GM19099 (cell line): Measurements from ENCODE around the gene MOCS1.

Experiments
- POLR2A ChIP-seq: IDR thresholded peaks from 3 replicates; pipeline ENCODE4 v1.6.1; 2011; ENCODE audit warnings: low read depth; ENCODE audit not compliant: insufficient read length; ENCODE audit errors: extremely low read depth

Gene MOCS1

GRCh38 chr6:39934131-39934757, at the start of gene MOCS1:
Gene MOCS1, minus strand, starts transcription at chr6:39934462. Its CDS starts 45 bp downstream, at chr6:39934417.
- TF ChIP-seq POLR2A: no peak

GRCh38 chr6:39984051-39984450, 49.8 kb upstream of the MOCS1 start:
- TF ChIP-seq POLR2A: no peak

- TF ChIP-seq POLR2A: no peak
Observed at GRCh38 chr6:39983193-39983592, 48.9 kb upstream of the MOCS1 start.

GRCh38 chr6:39982720-39983119, 48.5 kb upstream of the MOCS1 start:
- no peak for TF ChIP-seq POLR2A

- no peak for TF ChIP-seq POLR2A
Observed at GRCh38 chr6:39980839-39981580, 46.7 kb upstream of the MOCS1 start.

- TF ChIP-seq POLR2A: no peak
Observed at GRCh38 chr6:39979461-39980328, 45.4 kb upstream of the MOCS1 start.

- no peak for TF ChIP-seq POLR2A
Observed at GRCh38 chr6:39978240-39978639, 44.0 kb upstream of the MOCS1 start.

GRCh38 chr6:39973661-39974060, 39.4 kb upstream of the MOCS1 start:
- TF ChIP-seq POLR2A: no peak

GRCh38 chr6:39965751-39966150, 31.5 kb upstream of the MOCS1 start:
- TF ChIP-seq POLR2A: no peak

- TF ChIP-seq POLR2A: no peak
Observed at GRCh38 chr6:39964530-39964929, 30.3 kb upstream of the MOCS1 start.

- TF ChIP-seq POLR2A: no peak
Observed at GRCh38 chr6:39964094-39964493, 29.8 kb upstream of the MOCS1 start.

GRCh38 chr6:39962831-39963230, 28.6 kb upstream of the MOCS1 start:
- no peak for TF ChIP-seq POLR2A

- no peak for TF ChIP-seq POLR2A
Observed at GRCh38 chr6:39961178-39961577, 26.9 kb upstream of the MOCS1 start.

- no peak for TF ChIP-seq POLR2A
Observed at GRCh38 chr6:39958947-39959346, 24.7 kb upstream of the MOCS1 start.

- no peak for TF ChIP-seq POLR2A
Observed at GRCh38 chr6:39956936-39957335, 22.7 kb upstream of the MOCS1 start.

- no peak for TF ChIP-seq POLR2A
Observed at GRCh38 chr6:39953076-39953618, 18.9 kb upstream of the MOCS1 start.

GRCh38 chr6:39952167-39952566, 17.9 kb upstream of the MOCS1 start:
- TF ChIP-seq POLR2A: no peak
